CD4-positive, CD25-positive, alpha-beta regulatory T cell (primary cell): Measurements from ENCODE around the gene MYH2. TPM values are rescaled to one million over a fixed set of nuclear protein-coding genes. Genes with fewer than 3 reads are reported as not detected.

Source experiments
- ATAC-seq, 2 donors: fragments of 150-1000 bp; cut with Tn5 transposase; one replicate each; pipeline ENCODE4 v1.10.0; 2021; ENCODE audit warnings: low read depth in 2 of 2, moderate number of reproducible peaks in 2 of 2, moderate library complexity in 1 of 2
- DNase-seq, 3 donors: peaks; one replicate each; pipeline versions ENCODE4 v3.0.0 to v3.0.0-alpha.2; 2012 to 2022; ENCODE audit warnings: mixed read lengths in 1 of 3
- H3K27ac ChIP-seq: one replicate; pipeline ENCODE4 v1.7.0; 2013; ENCODE audit warnings: mild to moderate bottlenecking, low read length; ENCODE audit not compliant: insufficient read depth, poor library complexity, severe bottlenecking
- H3K27me3 ChIP-seq: one replicate; pipeline ENCODE4 v1.7.0; 2013; ENCODE audit warnings: low read length; ENCODE audit not compliant: control insufficient read depth, insufficient read depth
- H3K36me3 ChIP-seq: one replicate; pipeline ENCODE4 v1.7.0; 2013; ENCODE audit warnings: mild to moderate bottlenecking, low read length, moderate library complexity; ENCODE audit not compliant: control insufficient read depth, insufficient read depth
- H3K4me1 ChIP-seq: 2 replicates; pipeline ENCODE4 v1.7.0; 2013; ENCODE audit warnings: mild to moderate bottlenecking, low read length; ENCODE audit not compliant: insufficient read depth, control insufficient read depth, poor library complexity, severe bottlenecking
- H3K4me3 ChIP-seq: one replicate; pipeline ENCODE4 v1.7.0; 2013; ENCODE audit warnings: low read depth, mild to moderate bottlenecking, low read length, moderate library complexity
- H3K9me3 ChIP-seq, 2 experiments: 1 replicate in 1 of 2; 2 replicates in 1 of 2; pipeline ENCODE4 v1.7.0; 2013; ENCODE audit warnings: low read length in 2 of 2, mild to moderate bottlenecking in 1 of 2, moderate library complexity in 1 of 2; ENCODE audit not compliant: control insufficient read depth in 2 of 2
- H3K27ac Mint-ChIP-seq, 3 donors: one replicate each; pipeline ENCODE4 v1.8.0; 2020 to 2022; ENCODE audit warnings: mild to moderate bottlenecking in 3 of 3, mixed read lengths in 3 of 3, moderate library complexity in 2 of 3
- H3K27me3 Mint-ChIP-seq: one replicate; pipeline ENCODE4 v1.8.0; 2022; ENCODE audit warnings: mild to moderate bottlenecking, mixed read lengths
- H3K36me3 Mint-ChIP-seq: one replicate; pipeline ENCODE4 v1.8.0; 2020; ENCODE audit warnings: mixed read lengths
- H3K4me1 Mint-ChIP-seq, 4 donors: one replicate each; pipeline ENCODE4 v1.8.0; 2020 to 2022; ENCODE audit warnings: mixed read lengths in 4 of 4, mild to moderate bottlenecking in 1 of 4
- H3K4me3 Mint-ChIP-seq, 4 donors: one replicate each; pipeline ENCODE4 v1.8.0; 2020 to 2022; ENCODE audit warnings: mild to moderate bottlenecking in 4 of 4, mixed read lengths in 4 of 4, moderate library complexity in 3 of 4
- H3K9me3 Mint-ChIP-seq, 7 donors: one replicate each; pipeline ENCODE4 v1.8.0; 2020 to 2022; ENCODE audit warnings: mixed read lengths in 7 of 7, mild to moderate bottlenecking in 3 of 7, moderate library complexity in 2 of 7
- polyA plus RNA-seq, 4 donors: library from polyadenylated mRNA; unstranded; fragments of 300-500 nt; fragmentation: Illumina TruSeq; gene quantifications; one replicate each; pipeline ENCODE4 v1.2.3, GENCODE V29; 2021
- total RNA-seq: library from RNA; stranded (reverse); gene quantifications from one replicate; pipeline ENCODE4 v1.2.3, GENCODE V29; 2022

MYH2 gene
- total and polyA plus RNA-seq, 5 donors from 2014 or later: not detected

DNA sequence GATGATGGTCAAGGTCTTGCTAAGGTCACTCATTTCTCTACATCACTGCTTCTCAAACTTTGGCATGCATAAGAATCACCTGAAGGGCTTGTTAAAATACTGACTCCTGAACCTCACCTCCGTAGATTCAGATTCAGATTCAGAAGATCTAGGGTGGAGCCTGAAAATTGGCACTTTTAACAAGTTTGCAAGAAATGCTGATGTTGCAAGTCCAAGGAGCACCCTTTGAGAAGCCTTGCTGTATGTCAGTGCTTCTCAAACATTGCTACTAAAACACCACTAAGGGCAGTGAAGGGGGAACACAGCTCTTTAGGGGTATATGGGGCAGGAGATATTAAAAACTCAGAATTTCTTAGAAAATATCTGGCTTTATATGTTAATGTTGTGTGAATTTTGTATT, 17.4 kb downstream of the MYH2 start:
- no peak overlapping the region for H3K4me3 Mint-ChIP-seq
- H3K27me3 ChIP-seq: no peaks in the 10 kb centered on the region
- no peak overlapping the region for H3K4me3 ChIP-seq
- DNase-seq (no peak), ATAC-seq (no peak)
- no peaks in the 10 kb centered on the region for H3K36me3 ChIP-seq
- no peaks in the 10 kb centered on the region for H3K9me3 ChIP-seq
- no peak overlapping the region for H3K27ac ChIP-seq
- H3K27me3 Mint-ChIP-seq: no peaks in the 10 kb centered on the region
- no peak overlapping the region for H3K27ac Mint-ChIP-seq
- no peaks in the 10 kb centered on the region for H3K36me3 Mint-ChIP-seq
- no peaks in the 10 kb centered on the region for H3K4me1 Mint-ChIP-seq
- no peaks in the 10 kb centered on the region for H3K4me1 ChIP-seq
- H3K9me3 Mint-ChIP-seq: peaks cover 0 to 9% (median 0%) of the 10 kb centered on the region in 7 donors

DNA sequence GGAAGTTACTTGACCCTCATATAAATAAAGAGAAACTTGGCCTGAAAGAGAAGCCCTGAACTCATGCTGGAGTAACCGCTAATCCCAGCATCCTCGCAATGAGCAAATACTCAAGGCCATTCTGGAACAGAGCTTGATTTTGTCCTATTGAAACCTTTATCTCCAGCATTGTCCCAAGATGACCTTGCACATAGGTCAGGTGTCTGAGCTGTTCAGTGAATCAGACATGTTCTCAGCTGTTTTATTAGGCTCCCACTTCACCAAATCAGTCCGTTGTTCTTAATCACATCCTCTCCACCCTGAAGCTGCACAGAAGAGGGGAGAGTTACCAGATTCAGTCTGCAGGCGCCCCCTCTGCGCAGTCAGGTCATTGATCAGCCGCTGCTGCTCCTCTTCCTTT, 22.0 kb downstream of the MYH2 start:
- Histone ChIP-seq H3K9me3 (no peaks in the 10 kb centered on the region), H3K4me1 (no peaks in the 10 kb centered on the region), H3K36me3 (no peaks in the 10 kb centered on the region), H3K27me3 (no peaks in the 10 kb centered on the region), H3K4me3 (no peak overlapping the region), H3K27ac (no peak overlapping the region)
- DNase-seq (no peak), ATAC-seq (no peak)
- Mint-ChIP-seq H3K27ac (no peak overlapping the region), H3K36me3 (no peaks in the 10 kb centered on the region), H3K4me1 (no peaks in the 10 kb centered on the region), H3K9me3 (peaks cover 0 to 9% (median 0%) of the 10 kb centered on the region in 7 donors), H3K27me3 (no peaks in the 10 kb centered on the region), H3K4me3 (no peak overlapping the region)

DNA sequence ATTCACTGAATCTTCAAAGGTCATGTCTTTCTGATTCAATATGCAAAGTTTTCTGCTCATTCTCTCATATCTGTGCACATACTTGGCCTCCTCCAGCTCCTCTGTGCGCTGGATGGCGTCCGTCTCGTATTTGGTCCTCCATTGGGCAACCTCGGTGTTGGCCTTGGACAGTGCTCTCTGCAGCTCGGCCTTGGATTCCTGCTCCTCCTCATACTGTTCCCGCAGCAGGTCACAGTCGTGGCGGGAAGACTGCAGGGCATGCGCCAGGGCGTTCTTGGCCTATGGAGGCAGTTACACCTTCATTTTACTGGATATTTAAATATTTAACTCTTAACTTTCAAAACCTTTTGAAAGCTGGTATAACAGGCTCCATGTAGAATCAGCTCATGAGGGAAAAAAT, 22.9 kb downstream of the MYH2 start:
- Mint-ChIP-seq H3K9me3 (peaks cover 0 to 9% (median 0%) of the 10 kb centered on the region in 7 donors), H3K36me3 (no peaks in the 10 kb centered on the region), H3K4me1 (no peaks in the 10 kb centered on the region), H3K27ac (no peak overlapping the region), H3K4me3 (no peak overlapping the region), H3K27me3 (no peaks in the 10 kb centered on the region)
- no peak for ATAC-seq
- Histone ChIP-seq H3K27ac (no peak overlapping the region), H3K9me3 (no peaks in the 10 kb centered on the region), H3K36me3 (no peaks in the 10 kb centered on the region), H3K4me1 (no peaks in the 10 kb centered on the region), H3K4me3 (no peak overlapping the region), H3K27me3 (no peaks in the 10 kb centered on the region)
- no peak for DNase-seq

GRCh38 chr17:10523064-10523463, 26.4 kb downstream of the MYH2 start:
- no peak overlapping the region for H3K27ac Mint-ChIP-seq
- H3K27me3 ChIP-seq: no peaks in the 10 kb centered on the region
- H3K36me3 ChIP-seq: no peaks in the 10 kb centered on the region
- H3K36me3 Mint-ChIP-seq: no peaks in the 10 kb centered on the region
- no peaks in the 10 kb centered on the region for H3K4me1 ChIP-seq
- no peaks in the 10 kb centered on the region for H3K4me1 Mint-ChIP-seq
- H3K27ac ChIP-seq: no peak overlapping the region
- no peak overlapping the region for H3K4me3 ChIP-seq
- no peak for DNase-seq
- no peak overlapping the region for H3K4me3 Mint-ChIP-seq
- no peak for ATAC-seq
- no peaks in the 10 kb centered on the region for H3K9me3 ChIP-seq
- H3K27me3 Mint-ChIP-seq: no peaks in the 10 kb centered on the region
- peaks cover 0 to 2% (median 0%) of the 10 kb centered on the region in 7 donors for H3K9me3 Mint-ChIP-seq

DNA sequence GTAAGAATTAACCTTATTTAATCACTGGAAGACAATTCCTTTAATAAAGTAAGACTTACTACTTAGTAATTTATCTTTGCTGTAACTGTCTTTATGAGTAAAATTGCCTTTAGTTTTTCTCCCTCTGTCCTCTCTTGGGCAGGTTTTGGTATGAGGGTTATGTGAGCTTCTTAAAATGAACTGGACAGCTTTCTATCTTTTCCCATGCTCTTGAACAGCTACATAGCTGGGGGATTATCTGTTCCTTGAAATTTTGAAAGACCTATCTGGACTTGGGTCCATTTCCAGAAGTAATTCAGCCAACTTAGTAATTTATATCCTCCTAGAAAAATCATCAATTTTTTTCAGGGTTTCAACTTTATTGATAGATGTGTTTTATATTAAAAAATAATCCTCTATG, 27.5 kb downstream of the MYH2 start:
- H3K27ac Mint-ChIP-seq: no peak overlapping the region
- DNase-seq (no peak), ATAC-seq (no peak)
- H3K27me3 Mint-ChIP-seq: no peaks in the 10 kb centered on the region
- Histone ChIP-seq H3K4me3 (no peak overlapping the region), H3K9me3 (no peaks in the 10 kb centered on the region), H3K27ac (no peak overlapping the region), H3K36me3 (no peaks in the 10 kb centered on the region), H3K27me3 (no peaks in the 10 kb centered on the region), H3K4me1 (no peaks in the 10 kb centered on the region)
- no peaks in the 10 kb centered on the region for H3K36me3 Mint-ChIP-seq
- H3K4me3 Mint-ChIP-seq: no peak overlapping the region
- no peaks in the 10 kb centered on the region for H3K4me1 Mint-ChIP-seq
- peaks cover 0 to 2% (median 0%) of the 10 kb centered on the region in 7 donors for H3K9me3 Mint-ChIP-seq

DNA sequence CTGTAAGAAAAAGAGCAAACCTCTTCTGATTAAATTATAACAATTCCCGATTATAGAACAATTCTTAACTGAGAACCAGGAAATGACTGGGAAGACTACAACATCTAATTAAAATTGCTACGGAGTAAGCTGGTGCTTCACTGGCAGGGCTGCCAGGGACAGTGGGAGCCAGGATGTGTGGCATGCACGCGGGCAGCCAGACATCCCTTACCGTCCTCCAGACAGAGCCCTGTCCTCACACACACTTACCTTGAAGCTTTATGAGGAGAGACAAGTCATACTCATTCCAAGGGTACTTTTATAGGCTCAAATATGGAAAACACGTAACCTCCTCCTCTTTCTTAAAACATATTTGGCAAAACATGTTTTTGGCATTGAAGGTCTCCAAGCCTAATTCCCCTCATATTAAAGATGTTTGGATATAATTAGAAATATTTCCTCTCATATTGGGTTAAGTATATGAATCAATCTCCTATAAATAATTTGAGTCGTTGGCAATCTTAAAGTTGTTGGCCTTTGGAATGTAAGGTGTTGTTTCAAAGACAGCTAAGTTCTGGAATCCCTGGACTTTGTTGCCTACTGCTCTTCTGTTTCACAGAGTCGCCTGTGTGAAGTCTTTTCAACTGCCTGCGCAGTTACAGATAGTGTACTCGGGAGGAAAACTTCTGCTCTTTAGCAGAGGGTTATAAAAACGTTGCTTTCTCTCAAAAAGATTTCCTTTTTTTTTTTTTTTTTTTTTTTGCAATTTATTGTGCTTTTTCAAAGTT, 31.0 kb downstream of the MYH2 start, which contains the start of gene MYH1:
MYH1 (minus strand) TSS at position 272 of the 767 bp plus-strand sequence. CDS start 1,900 bp downstream, outside the sequence.
- no peaks in the 10 kb centered on the region for H3K27me3 ChIP-seq
- no peak within 1 kb of the TSS for H3K27ac Mint-ChIP-seq
- H3K36me3 ChIP-seq: no peaks in the 10 kb centered on the region
- ATAC-seq (no peak), DNase-seq (no peak)
- no peak within 1 kb of the TSS for H3K4me3 ChIP-seq
- H3K36me3 Mint-ChIP-seq: no peaks in the 10 kb centered on the region
- H3K27me3 Mint-ChIP-seq: no peaks in the 10 kb centered on the region
- H3K27ac ChIP-seq: no peak within 1 kb of the TSS
- no peaks in the 10 kb centered on the region for H3K4me1 ChIP-seq
- peaks cover 0 to 2% (median 0%) of the 10 kb centered on the region in 7 donors for H3K9me3 Mint-ChIP-seq
- no peaks in the 10 kb centered on the region for H3K9me3 ChIP-seq
- H3K4me3 Mint-ChIP-seq: no peak within 1 kb of the TSS
- no peaks in the 10 kb centered on the region for H3K4me1 Mint-ChIP-seq

GRCh38 chr17:10516638-10517037, 32.8 kb downstream of the MYH2 start:
- H3K4me1 Mint-ChIP-seq: no peaks in the 10 kb centered on the region
- Histone ChIP-seq H3K4me3 (no peak overlapping the region), H3K27me3 (no peaks in the 10 kb centered on the region), H3K27ac (no peak overlapping the region), H3K4me1 (no peaks in the 10 kb centered on the region), H3K9me3 (no peaks in the 10 kb centered on the region), H3K36me3 (no peaks in the 10 kb centered on the region)
- ATAC-seq (no peak), DNase-seq (no peak)
- no peaks in the 10 kb centered on the region for H3K9me3 Mint-ChIP-seq
- H3K36me3 Mint-ChIP-seq: no peaks in the 10 kb centered on the region
- no peak overlapping the region for H3K4me3 Mint-ChIP-seq
- no peaks in the 10 kb centered on the region for H3K27me3 Mint-ChIP-seq
- no peak overlapping the region for H3K27ac Mint-ChIP-seq

DNA sequence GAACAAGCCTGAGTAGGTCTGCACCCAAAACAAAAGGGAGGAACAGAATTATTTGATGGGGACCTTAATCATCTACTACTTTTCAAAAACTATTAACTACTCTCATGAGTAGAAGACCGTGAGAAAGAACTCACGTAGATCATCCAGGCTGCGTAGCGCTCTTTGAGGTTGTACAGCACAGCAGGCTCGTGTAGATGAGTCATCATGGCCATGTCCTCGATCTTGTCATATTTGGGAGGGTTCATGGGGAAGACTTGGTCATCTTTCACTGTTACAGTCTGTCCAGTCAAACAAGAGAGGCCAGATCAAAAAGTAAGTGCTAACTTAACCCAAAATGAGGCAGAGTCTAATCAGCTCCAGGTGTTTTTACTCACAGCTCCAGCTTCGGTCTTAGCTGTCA, 33.4 kb downstream of the MYH2 start:
- Histone ChIP-seq H3K4me1 (no peaks in the 10 kb centered on the region), H3K36me3 (no peaks in the 10 kb centered on the region), H3K4me3 (no peak overlapping the region), H3K27me3 (no peaks in the 10 kb centered on the region), H3K9me3 (no peaks in the 10 kb centered on the region), H3K27ac (no peak overlapping the region)
- ATAC-seq (no peak), DNase-seq (no peak)
- H3K27ac Mint-ChIP-seq: no peak overlapping the region
- H3K4me3 Mint-ChIP-seq: no peak overlapping the region
- H3K36me3 Mint-ChIP-seq: no peaks in the 10 kb centered on the region
- peaks cover 0 to 1% (median 0%) of the 10 kb centered on the region in 7 donors for H3K9me3 Mint-ChIP-seq
- H3K27me3 Mint-ChIP-seq: no peaks in the 10 kb centered on the region
- no peaks in the 10 kb centered on the region for H3K4me1 Mint-ChIP-seq
